Sigmoid colon (tissue), 4 donors: ENCODE data around the gene NFATC1.

ENCODE experiments used
- CTCF ChIP-seq, 4 experiments: fragments of 450-650 bp in 3 of 4; fragments of 200-600 bp in 1 of 4; IDR thresholded peaks; one replicate each; pipeline ENCODE4 v1.5.1; 2016 to 2019; ENCODE audit warnings: antibody characterized with exemption in 4 of 4, mild to moderate bottlenecking in 3 of 4, moderate library complexity in 2 of 4
- EP300 ChIP-seq, 4 donors: sonication (generic); formaldehyde crosslinking; IDR thresholded peaks; one replicate each; pipeline ENCODE4 v1.6.1; 2017; ENCODE audit warnings: antibody characterized with exemption in 4 of 4
- POLR2A ChIP-seq, 2 donors: fragments of 450-650 bp; IDR thresholded peaks; one replicate each; pipeline ENCODE4 v1.6.1; 2016; ENCODE audit warnings: antibody characterized with exemption in 2 of 2, mild to moderate bottlenecking in 2 of 2, moderate library complexity in 2 of 2

DNA sequence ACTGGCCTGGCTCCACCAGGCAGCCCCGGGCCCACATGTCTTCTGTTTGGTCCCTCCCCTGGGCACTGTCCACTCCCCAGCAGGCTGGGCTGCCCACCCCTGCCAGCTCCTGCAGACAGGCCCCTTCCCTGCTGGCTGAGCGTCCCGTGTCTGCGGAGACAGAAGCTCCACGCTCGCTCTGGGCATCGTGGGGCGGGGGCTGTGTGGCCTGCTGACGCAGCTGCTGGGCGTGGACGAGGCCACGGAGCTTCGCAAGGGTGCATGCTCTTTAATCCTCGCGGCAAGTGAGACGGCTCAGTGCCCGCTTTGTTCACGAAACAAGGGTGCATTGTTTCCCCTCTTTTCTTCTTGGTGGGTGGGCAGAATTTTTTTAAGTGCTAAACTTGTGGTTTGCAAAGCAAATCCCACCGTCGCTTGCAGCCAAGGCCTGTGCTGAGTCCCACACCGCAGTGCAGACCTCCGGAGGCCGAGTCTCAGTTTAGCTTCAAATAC is 151.1 kb downstream of the NFATC1 start:
- TF ChIP-seq CTCF (IDR thresholded peaks at IDR 0.05) (no peak), POLR2A (IDR thresholded peaks at IDR 0.05) (no peak), EP300 (IDR thresholded peaks at IDR 0.05) (no peak)
